HepG2 (cell line): ENCODE measurements around the gene MPPE1. TPM values are rescaled to one million over a fixed set of nuclear protein-coding genes. Genes with fewer than 3 reads are reported as not detected.

Experiments used
- ASH2L ChIP-seq: fragments of 300-600, 200-600 bp; sonication (generic); IDR thresholded peaks from 2 replicates; pipeline ENCODE4 v1.7.0; 2017; ENCODE audit warnings: low read depth, mild to moderate bottlenecking, moderate library complexity, mixed read lengths, low read length; ENCODE audit not compliant: insufficient read length
- CTCF ChIP-seq: sonication (generic); formaldehyde crosslinking; IDR thresholded peaks from 2 replicates; pipeline ENCODE4 v1.5.0; 2020; ENCODE audit warnings: mild to moderate bottlenecking, missing genetic modification reagents, moderate library complexity
- MTF2 ChIP-seq: sonication (generic); formaldehyde crosslinking; IDR thresholded peaks from 2 replicates; pipeline ENCODE4 v1.5.0; 2020; ENCODE audit warnings: missing genetic modification reagents, borderline replicate concordance
- SALL1 ChIP-seq: sonication (generic); formaldehyde crosslinking; IDR thresholded peaks from 2 replicates; pipeline ENCODE4 v1.8.0; 2022; ENCODE audit warnings: mild to moderate bottlenecking, missing genetic modification reagents
- SRSF4 ChIP-seq: fragments of 200-400 bp; formaldehyde crosslinking; IDR thresholded peaks from one replicate; pipeline ENCODE4 v1.6.1; 2018; ENCODE audit warnings: mild to moderate bottlenecking, low read depth, low read length, moderate library complexity; ENCODE audit not compliant: poor library complexity, severe bottlenecking
- ZBTB42 ChIP-seq: sonication (generic); formaldehyde crosslinking; IDR thresholded peaks from 2 replicates; pipeline ENCODE4 v1.5.0; 2020; ENCODE audit warnings: mild to moderate bottlenecking, missing genetic modification reagents
- ZBTB7B ChIP-seq: sonication (generic); formaldehyde crosslinking; IDR thresholded peaks from 2 replicates; pipeline ENCODE4 v1.4.0; 2020; ENCODE audit warnings: missing genetic modification reagents
- ZNF20 ChIP-seq: sonication (generic); formaldehyde crosslinking; IDR thresholded peaks from 2 replicates; pipeline ENCODE4 v1.4.0; 2020; ENCODE audit warnings: mild to moderate bottlenecking, moderate library complexity, missing genetic modification reagents
- ZNF367 ChIP-seq: sonication (generic); formaldehyde crosslinking; IDR thresholded peaks from 2 replicates; pipeline ENCODE4 v1.4.0; 2020; ENCODE audit warnings: missing genetic modification reagents, borderline replicate concordance
- ZNF414 ChIP-seq: sonication (generic); formaldehyde crosslinking; IDR thresholded peaks from 2 replicates; pipeline ENCODE4 v1.5.0; 2020; ENCODE audit warnings: missing genetic modification reagents
- ZNF646 ChIP-seq: sonication (generic); formaldehyde crosslinking; IDR thresholded peaks from 2 replicates; pipeline ENCODE4 v1.9.0; 2021; ENCODE audit warnings: mild to moderate bottlenecking, missing genetic modification reagents
- ZNF691 ChIP-seq: sonication (generic); formaldehyde crosslinking; IDR thresholded peaks from 2 replicates; pipeline ENCODE4 v1.4.0; 2020; ENCODE audit warnings: missing genetic modification reagents, low read depth, mild to moderate bottlenecking, borderline replicate concordance
- ZSCAN31 ChIP-seq: sonication (generic); formaldehyde crosslinking; IDR thresholded peaks from 2 replicates; pipeline ENCODE4 v1.5.0; 2020; ENCODE audit warnings: low read depth, mild to moderate bottlenecking, missing genetic modification reagents
- polyA plus RNA-seq, 8 experiments: library from polyadenylated mRNA; depleted of rRNA in 3 of 8; stranded (reverse) in 7 of 8; unstranded in 1 of 8; fragments of >200 nt; fragmentation: Illumina TruSeq in 4 of 8; extraction: Trizol in 4 of 8; gene quantifications; 2 replicates each; pipeline versions ENCODE4 v1.2.1 to v1.2.3, GENCODE V29; 2011 to 2016; ENCODE audit warnings: low read depth in 4 of 8, missing spikeins in 1 of 8, mixed read lengths in 1 of 8; ENCODE audit not compliant: insufficient read depth in 1 of 8
- total RNA-seq, 5 experiments: library from RNA; depleted of rRNA; stranded (reverse); fragments of >200 nt; fragmentation: Illumina TruSeq; extraction: Trizol; gene quantifications; 2 replicates each; pipeline ENCODE4 v1.2.3, GENCODE V29; 2016; ENCODE audit warnings: low read depth in 1 of 5

The MPPE1 gene
- total and polyA plus RNA-seq, 2 of the 13 experiments (the other 11 are each of a cell fraction or from before 2014, with no cell fraction given), result 9.6 to 11.9 TPM

GRCh38 chr18:11955239-11956029 lies 47.3 kb upstream of the MPPE1 start (continued):
- 0 out of 2 replicates have a peak, but pooled peaks have one; percentile 40 for TF ChIP-seq ZNF691
- TF ChIP-seq MTF2 (CRISPR knock-in tag), result no peak
- TF ChIP-seq ZBTB7B (CRISPR knock-in tag), result peak; percentile 46; the same call in 1 of the 2 replicates
- TF ChIP-seq ZNF20, result no peak
- no peak for TF ChIP-seq ZNF414 (CRISPR knock-in tag)
- TF ChIP-seq SALL1 (CRISPR knock-in tag), result peak; percentile 74
- no peak for TF ChIP-seq SRSF4
- no peak for TF ChIP-seq CTCF (CRISPR knock-in tag)
- TF ChIP-seq ZBTB42, result no peak
- no peak for TF ChIP-seq ZNF367 (CRISPR knock-in tag)
- TF ChIP-seq ZNF646 (CRISPR knock-in tag), result no peak
- TF ChIP-seq ASH2L, result no peak
- TF ChIP-seq ZSCAN31, result no peak
